ENCODE results near the gene CCDC34. TPM values are rescaled to one million over a fixed set of nuclear protein-coding genes. Genes with fewer than 3 reads are reported as not detected.

The CCDC34 gene, protein sequence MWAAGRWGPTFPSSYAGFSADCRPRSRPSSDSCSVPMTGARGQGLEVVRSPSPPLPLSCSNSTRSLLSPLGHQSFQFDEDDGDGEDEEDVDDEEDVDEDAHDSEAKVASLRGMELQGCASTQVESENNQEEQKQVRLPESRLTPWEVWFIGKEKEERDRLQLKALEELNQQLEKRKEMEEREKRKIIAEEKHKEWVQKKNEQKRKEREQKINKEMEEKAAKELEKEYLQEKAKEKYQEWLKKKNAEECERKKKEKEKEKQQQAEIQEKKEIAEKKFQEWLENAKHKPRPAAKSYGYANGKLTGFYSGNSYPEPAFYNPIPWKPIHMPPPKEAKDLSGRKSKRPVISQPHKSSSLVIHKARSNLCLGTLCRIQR
- total RNA-seq = 2.6 and 4.3 TPM in 2 replicates

DNA sequence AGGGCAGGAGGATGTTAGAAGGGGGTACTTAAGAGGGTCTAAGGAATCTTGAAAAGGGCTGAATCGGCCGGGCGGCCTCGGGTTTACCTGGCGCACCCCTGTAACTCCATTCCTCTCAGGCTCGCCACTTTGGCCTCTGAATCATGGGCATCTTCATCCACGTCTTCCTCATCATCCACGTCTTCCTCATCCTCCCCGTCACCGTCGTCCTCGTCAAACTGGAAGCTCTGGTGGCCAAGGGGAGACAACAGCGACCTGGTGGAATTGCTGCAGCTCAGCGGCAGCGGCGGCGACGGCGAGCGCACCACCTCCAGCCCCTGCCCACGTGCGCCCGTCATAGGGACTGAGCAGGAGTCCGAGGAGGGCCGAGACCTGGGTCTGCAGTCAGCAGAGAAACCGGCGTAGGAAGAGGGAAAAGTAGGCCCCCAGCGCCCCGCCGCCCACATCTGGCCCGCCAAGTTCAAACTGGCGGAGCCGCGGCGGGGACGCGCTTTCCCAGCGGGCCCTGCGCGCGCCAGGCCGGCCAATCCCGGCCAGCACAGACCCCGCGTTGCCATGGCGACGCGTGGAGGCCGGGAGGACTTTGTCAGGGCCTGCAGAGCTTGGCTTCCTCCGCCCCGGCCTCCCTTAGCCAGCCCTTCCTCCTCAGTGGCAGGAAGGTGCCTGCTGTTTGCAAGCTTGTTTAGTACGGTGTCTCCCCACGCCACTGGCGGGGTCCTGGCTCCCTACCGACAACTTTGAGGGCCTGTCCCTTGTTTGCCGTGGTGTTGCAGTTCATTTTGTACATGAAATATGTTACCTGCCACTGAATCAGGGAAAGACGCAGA, at the start of gene CCDC34:
Gene CCDC34, minus strand, starts transcription at position 467 of the 827 bp plus-strand sequence. Its CDS starts 21 bp downstream, at position 446.

Other genes starting within 250 kb of the CCDC34 start
- 3.0 and 11.5 TPM in 2 replicates for gene LGR4, start 109.6 kb upstream of the CCDC34 start, total RNA-seq
- gene LIN7C, start 143.6 kb upstream of the CCDC34 start, total RNA-seq = 18.9 and 35.9 TPM in 2 replicates

Data from bronchial smooth muscle cell (primary cell).